HS-27A (cell line): ENCODE measurements around the gene TTC17.
"Not testable (repeated sequence)": the region's sequence is repeated elsewhere in the genome, so short reads cannot be mapped to it uniquely, and the experiment has no call there.

Source experiments
- DNase-seq: peaks from one replicate; pipeline ENCODE4 v3.0.0-alpha.2; 2012; ENCODE audit warnings: low read depth, missing footprints

TTC17 gene

GRCh38 chr11:43458486-43458885, 99.8 kb downstream of the TTC17 start:
- no peak for DNase-seq

DNA sequence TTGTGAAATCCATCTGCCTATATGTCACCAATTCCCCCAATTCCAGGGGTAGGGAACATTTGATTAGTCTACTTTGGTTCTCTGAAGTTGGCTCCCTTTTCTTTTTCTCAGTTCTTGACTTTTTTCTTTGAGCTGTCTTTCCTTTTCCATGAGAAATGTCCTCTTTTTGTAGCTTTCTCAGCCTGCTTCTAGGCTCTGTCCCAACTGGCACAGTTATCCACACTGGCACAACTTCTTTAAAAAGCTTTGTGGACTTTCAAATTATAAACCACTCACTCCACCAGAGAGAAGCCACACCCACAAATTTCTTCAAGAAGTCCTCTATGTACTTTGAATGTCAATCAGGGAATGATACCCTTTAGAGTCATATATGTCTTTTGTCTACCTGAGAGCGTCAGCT, 100.5 kb downstream of the TTC17 start:
- no peak for DNase-seq

GRCh38 chr11:43462359-43462758, 103.6 kb downstream of the TTC17 start:
- DNase-seq: no peak

DNA sequence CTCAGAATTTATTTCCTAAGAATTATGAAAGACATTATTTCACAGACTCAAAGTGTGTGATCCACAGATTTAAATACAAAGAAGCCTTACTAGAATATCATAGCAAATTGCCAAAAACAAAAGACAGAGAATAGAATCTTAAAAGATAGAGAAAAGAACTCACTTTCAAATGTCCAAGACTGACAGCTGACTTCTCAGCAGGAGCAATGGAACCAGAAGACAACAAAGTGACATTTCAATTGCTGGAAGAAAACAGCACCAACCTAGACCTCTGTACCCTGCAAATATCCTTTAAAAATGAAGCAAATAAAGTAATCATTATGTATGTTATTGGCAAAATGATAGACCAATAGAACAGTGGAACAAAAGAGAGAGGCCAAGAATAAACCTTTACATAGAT, 109.2 kb downstream of the TTC17 start:
- DNase-seq: no peak

DNA sequence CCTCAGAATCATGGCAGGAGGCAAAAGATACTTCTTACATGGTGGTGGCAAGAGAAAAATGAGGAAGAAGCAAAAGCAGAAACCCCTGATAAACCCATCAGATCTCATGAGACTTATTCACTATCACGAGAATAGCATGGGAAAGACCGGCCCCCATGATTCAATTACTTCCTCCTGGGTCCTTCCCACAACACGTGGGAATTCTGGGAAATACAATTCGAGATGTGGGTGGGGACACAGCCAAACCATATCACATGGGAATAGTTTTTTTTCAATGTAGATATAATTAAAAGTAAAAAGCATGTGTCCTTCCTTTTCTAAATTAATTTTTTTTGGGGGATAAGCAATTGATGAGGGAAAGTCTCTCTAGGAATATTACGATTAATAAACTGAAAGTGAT, 118.8 kb downstream of the TTC17 start:
- not testable (repeated sequence) for DNase-seq

- no peak for DNase-seq
These were observed 127.4 kb downstream of the TTC17 start for GRCh38 chr11:43486141-43486540.

GRCh38 chr11:43489869-43490465, 131.2 kb downstream of the TTC17 start:
- DNase-seq: no peak

DNA sequence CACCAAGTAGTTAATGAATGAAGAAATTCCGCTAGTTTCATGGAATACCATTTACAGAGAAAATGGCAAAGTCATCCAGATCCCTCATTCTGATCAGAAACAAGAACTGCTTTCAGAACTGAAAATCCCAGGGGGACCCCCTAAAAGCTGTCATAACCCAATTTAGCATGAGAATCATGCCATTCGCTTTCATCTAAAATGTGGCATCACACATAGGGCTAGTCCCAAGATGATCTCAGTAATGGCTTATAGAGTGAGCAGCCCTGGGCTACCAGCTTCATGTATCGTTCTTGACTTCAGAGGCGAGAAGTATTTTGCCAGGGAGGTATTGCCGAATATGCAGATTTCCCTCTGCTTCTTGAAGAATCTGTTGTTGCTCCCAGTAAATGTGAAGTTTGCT, 134.0 kb downstream of the TTC17 start:
- DNase-seq: no peak

DNA sequence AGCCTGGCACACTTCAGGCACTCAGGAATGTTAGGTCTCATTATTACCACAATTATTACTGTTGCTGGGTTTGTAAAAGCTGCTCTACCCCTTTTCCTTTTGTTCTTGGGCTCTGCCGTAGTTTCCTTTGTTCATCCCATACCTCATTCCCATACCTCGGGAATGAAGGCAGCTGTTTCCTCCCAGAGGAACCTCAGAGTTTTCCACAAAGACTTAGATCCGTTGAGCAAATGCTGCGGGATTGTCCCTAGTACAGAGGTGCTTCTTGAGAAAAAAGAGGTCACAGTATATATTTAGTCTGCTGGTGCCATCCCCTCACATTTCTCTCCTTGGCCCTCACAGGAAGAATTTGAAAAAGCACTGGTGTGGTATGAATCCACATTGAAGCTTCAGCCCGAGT, 134.7 kb downstream of the TTC17 start:
- no peak for DNase-seq

DNA sequence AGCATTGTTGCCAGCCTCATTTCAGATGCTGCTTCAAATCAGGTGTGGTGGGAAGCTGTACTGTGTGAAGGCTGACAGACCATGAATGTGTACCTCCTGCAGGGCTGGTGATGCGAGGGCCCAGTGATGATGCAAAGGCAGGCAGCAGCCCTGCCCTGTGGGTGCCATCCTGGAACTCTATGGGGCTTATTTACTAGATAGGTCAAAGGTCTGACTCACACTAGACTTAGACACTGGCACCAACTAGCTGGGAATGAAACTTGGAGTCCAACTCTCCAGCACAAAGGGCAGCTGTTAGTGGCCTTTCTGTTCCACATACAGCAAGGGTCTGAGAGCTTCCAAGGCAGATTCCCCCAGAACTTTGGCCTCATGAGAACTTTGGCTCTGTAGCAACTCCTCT, 138.4 kb downstream of the TTC17 start:
- DNase-seq: no peak

GRCh38 chr11:43498561-43498960, 139.8 kb downstream of the TTC17 start:
- no peak for DNase-seq

- no peak for DNase-seq
These were observed 144.7 kb downstream of the TTC17 start for GRCh38 chr11:43503417-43503816.

DNA sequence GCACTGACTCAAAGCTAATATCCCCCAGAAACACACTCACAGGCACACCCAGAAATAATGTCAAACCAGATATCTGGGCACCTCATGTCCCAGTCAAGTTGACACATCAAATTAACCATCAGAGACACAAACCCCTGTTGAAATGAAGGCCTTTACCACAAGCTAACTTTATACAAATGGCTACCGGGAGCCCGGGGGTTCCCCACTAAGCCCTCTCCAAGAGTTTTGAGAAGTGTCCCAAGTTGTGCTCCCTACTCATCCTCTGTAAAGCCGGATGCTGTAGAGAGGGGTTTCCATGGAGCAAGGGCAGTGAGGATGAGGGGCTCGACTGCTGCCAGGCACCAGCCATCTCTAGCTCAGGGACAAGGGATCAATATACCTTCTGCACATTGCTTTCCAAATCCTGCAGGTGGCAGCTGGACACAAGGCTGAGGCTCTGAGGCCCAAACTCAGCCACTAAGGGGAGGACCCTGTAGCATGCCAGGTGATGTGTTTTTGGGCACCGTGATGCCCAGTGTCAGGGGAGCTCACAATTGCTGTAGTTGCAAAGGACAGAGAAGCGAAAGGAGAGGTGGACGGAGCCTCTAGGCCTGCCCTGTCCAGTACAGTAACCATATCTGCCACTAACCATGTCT, 145.7 kb downstream of the TTC17 start:
- DNase-seq: no peak

GRCh38 chr11:43505171-43505570, 146.5 kb downstream of the TTC17 start:
- DNase-seq: no peak

GRCh38 chr11:43507171-43507570, 148.5 kb downstream of the TTC17 start:
- DNase-seq: no peak

DNA sequence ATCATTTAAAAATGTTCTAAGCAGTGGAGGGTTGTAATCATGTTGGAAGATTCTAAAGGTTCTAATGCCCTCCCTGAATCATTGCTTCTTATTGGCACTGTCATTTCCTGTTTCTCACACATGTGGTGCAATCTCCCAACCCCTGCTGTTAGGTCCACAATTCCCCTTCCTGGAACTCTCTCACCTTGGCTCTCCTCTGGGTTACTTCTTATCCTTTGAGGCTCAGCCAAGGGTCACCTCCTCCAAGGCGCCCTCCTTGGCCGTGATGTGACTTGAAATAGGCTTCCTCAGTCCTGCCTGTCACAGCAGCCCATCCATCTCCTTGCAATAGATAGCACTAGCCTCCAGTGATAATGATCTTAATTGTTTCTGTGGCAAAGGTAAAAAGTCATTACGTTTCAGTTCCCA, 149.8 kb downstream of the TTC17 start:
- no peak for DNase-seq

- no peak for DNase-seq
These were observed 153.2 kb downstream of the TTC17 start for GRCh38 chr11:43511959-43512358.

- no peak for DNase-seq
These were observed 156.4 kb downstream of the TTC17 start for GRCh38 chr11:43515090-43515489.

DNA sequence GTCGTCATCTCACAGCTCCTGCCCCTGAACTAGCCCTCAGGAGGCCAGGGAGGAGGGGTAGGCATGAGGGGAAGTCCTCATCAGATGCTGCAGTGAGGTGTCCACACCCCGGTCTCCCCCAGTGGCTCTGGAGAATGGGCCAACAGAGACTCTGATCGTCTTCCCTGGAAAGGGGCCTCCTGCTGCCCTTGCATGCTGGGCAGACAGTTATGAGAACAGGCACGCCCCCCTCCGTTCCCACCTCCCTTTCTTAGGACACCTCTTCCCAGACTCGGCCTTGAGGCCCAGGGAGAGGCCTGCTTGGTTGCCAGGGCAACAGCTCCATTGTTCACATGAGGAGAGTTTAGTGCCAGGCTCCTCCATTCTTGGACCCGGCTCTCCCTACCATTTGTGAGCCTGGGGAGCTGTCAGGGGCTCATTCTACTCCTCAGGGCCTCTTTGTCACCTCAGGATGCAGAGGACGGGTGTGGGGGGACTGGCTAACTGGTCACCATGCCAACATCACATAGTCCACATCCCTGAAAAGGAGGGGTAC, 157.7 kb downstream of the TTC17 start:
- no peak for DNase-seq

DNA sequence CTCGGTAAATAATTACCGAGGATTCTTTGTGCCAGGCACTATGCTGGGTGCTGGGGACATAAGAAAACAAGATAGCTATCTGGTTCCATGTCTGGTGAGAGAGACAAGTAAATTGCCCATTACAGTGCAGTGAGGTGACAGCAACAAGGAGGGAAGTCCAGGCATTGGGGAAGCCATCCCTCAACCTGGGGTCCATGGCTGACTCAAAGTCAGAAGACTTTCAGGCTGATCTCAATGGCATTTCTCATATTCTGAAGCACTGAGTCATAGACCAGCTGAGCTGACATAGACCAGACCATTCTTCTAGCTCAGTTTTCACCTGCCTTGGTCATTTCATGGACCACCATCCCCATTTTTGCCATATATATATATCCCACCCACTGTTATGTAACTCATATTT, 158.8 kb downstream of the TTC17 start:
- DNase-seq: no peak

- no peak for DNase-seq
These were observed 159.9 kb downstream of the TTC17 start for GRCh38 chr11:43518408-43519160.

- DNase-seq: no peak
These were observed 162.8 kb downstream of the TTC17 start for GRCh38 chr11:43521471-43521870.

GRCh38 chr11:43523632-43524031, 164.9 kb downstream of the TTC17 start:
- DNase-seq: no peak
